OCI-LY1 (cell line): ENCODE measurements around the gene C9.

ENCODE experiments used
- EZH2 ChIP-seq: fragments of 200-600 bp; sonication (generic), shearing (Covaris generic); IDR thresholded peaks from 2 replicates; pipeline ENCODE4 v1.8.0; 2017; ENCODE audit warnings: borderline replicate concordance, mixed run types, mild to moderate bottlenecking, antibody characterized with exemption, low read length, moderate library complexity, mixed read lengths
- TF ChIP-seq, protein P1 (sequence below): fragments of 200-600 bp; sonication (generic), shearing (Covaris generic); IDR thresholded peaks from 2 replicates; pipeline ENCODE4 v1.5.1; 2017; ENCODE audit warnings: mild to moderate bottlenecking, antibody characterized with exemption, low read length, moderate library complexity, mixed read lengths

DNA sequence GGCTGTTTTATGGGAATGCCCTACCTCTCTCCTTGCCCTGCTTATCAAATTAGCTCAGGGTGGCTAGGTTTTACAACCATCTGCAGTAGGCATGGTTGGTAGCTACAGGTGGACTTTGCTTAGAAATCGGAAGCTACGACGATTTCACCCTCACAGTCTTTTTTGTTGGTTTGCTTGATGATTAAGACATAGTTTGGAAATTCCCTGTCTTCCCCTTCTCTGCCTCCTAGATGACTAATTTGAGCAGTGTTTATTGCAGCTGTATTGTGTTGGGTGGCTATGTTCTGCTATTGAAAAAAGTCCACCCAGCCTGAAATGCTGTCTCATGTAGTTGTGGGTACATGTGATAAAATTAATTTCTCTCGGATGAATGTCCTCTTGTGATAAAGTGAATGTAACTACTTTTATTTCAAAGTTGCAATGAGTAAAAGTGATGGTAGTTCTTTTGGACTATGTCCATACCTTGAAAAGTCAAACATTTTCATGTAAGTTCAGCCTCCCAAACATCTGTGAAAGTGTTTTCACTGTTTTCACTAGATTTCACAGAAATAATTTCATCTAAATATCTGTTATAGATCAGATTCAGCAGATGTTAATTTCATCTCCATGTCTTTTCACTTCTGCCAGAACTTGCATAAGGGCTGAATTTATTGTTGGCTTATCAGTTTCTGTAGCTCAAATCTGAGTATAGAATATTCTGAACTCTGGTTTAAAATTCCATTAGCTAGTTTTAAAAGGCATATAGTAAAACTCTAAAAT lies 107.6 kb downstream of the C9 start:
- TF ChIP-seq, protein P1, sequence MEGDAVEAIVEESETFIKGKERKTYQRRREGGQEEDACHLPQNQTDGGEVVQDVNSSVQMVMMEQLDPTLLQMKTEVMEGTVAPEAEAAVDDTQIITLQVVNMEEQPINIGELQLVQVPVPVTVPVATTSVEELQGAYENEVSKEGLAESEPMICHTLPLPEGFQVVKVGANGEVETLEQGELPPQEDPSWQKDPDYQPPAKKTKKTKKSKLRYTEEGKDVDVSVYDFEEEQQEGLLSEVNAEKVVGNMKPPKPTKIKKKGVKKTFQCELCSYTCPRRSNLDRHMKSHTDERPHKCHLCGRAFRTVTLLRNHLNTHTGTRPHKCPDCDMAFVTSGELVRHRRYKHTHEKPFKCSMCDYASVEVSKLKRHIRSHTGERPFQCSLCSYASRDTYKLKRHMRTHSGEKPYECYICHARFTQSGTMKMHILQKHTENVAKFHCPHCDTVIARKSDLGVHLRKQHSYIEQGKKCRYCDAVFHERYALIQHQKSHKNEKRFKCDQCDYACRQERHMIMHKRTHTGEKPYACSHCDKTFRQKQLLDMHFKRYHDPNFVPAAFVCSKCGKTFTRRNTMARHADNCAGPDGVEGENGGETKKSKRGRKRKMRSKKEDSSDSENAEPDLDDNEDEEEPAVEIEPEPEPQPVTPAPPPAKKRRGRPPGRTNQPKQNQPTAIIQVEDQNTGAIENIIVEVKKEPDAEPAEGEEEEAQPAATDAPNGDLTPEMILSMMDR, result no peak
- no peak for TF ChIP-seq EZH2
